Progenitor cell of endocrine pancreas (in vitro differentiated cells): Measurements from ENCODE around the gene AKR1B15. TPM values are rescaled to one million over a fixed set of nuclear protein-coding genes. Genes with fewer than 3 reads are reported as not detected.
"Not testable (repeated sequence)": the region's sequence is repeated elsewhere in the genome, so short reads cannot be mapped to it uniquely, and the experiment has no call there.

Source experiments
- DNase-seq: peaks from one replicate; pipeline ENCODE4 v3.0.0; 2021; ENCODE audit warnings: low spot score; ENCODE audit not compliant: unreplicated experiment
- H3K27ac Mint-ChIP-seq: 2 replicates; pipeline ENCODE4 v1.8.0; 2021; ENCODE audit warnings: mild to moderate bottlenecking, moderate library complexity, mixed read lengths
- H3K27me3 Mint-ChIP-seq: 2 replicates; pipeline ENCODE4 v1.8.0; 2021; ENCODE audit warnings: mixed read lengths
- H3K36me3 Mint-ChIP-seq: 2 replicates; pipeline ENCODE4 v1.8.0; 2022; ENCODE audit warnings: mixed read lengths; ENCODE audit not compliant: insufficient read depth
- H3K4me1 Mint-ChIP-seq: 2 replicates; pipeline ENCODE4 v1.8.0; 2021; ENCODE audit warnings: low read depth, mixed read lengths
- H3K4me3 Mint-ChIP-seq: 2 replicates; pipeline ENCODE4 v1.8.0; 2021; ENCODE audit warnings: low read depth, mild to moderate bottlenecking, moderate library complexity, mixed read lengths
- H3K9me3 Mint-ChIP-seq: 2 replicates; pipeline ENCODE4 v1.8.0; 2021; ENCODE audit warnings: low read depth, mixed read lengths
- total RNA-seq: library from RNA; stranded (reverse); gene quantifications from 2 replicates; pipeline ENCODE4 v1.2.1, GENCODE V29; 2021
- TF ChIP-seq, protein P1 (sequence below): fragments of 200-600 bp; sonication (generic); IDR thresholded peaks from one replicate; pipeline ENCODE4 v1.5.0; 2021; ENCODE audit warnings: antibody characterized with exemption, mild to moderate bottlenecking; ENCODE audit not compliant: unreplicated experiment

The AKR1B15 gene
- total RNA-seq, 1 donor from 2014 or later: not detected

DNA sequence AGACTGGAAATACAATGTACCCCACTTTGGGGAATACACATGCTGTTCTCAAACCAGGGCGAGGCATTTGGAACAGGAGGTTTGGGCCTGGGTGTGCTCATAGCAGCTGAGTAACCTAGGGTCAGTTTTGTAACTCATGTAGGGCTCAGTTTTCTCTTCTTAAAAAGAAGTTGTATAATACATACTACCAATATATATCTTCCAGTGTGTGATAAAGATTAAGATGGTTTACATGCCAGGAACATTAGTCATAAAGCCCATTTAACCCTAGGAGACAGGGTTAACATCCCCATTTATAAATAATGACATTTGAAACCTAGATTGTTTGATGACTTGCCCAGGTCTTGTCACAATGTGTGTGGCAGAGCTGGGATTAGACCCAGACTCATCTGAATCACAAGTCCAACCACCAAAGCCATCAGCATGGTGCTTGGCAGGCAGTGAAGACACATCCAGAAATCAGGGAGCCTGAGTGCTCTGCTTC, 15.6 kb upstream of the AKR1B15 start:
- DNase-seq: no peak
- H3K9me3 Mint-ChIP-seq: no peaks in the 10 kb centered on the region
- no peaks in the 10 kb centered on the region for H3K36me3 Mint-ChIP-seq
- TF ChIP-seq, protein P1, sequence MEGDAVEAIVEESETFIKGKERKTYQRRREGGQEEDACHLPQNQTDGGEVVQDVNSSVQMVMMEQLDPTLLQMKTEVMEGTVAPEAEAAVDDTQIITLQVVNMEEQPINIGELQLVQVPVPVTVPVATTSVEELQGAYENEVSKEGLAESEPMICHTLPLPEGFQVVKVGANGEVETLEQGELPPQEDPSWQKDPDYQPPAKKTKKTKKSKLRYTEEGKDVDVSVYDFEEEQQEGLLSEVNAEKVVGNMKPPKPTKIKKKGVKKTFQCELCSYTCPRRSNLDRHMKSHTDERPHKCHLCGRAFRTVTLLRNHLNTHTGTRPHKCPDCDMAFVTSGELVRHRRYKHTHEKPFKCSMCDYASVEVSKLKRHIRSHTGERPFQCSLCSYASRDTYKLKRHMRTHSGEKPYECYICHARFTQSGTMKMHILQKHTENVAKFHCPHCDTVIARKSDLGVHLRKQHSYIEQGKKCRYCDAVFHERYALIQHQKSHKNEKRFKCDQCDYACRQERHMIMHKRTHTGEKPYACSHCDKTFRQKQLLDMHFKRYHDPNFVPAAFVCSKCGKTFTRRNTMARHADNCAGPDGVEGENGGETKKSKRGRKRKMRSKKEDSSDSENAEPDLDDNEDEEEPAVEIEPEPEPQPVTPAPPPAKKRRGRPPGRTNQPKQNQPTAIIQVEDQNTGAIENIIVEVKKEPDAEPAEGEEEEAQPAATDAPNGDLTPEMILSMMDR: no peak
- H3K27me3 Mint-ChIP-seq: peaks cover 5% of the 10 kb centered on the region
- no peak overlapping the region for H3K4me3 Mint-ChIP-seq
- H3K4me1 Mint-ChIP-seq: no peaks in the 10 kb centered on the region
- no peak overlapping the region for H3K27ac Mint-ChIP-seq

DNA sequence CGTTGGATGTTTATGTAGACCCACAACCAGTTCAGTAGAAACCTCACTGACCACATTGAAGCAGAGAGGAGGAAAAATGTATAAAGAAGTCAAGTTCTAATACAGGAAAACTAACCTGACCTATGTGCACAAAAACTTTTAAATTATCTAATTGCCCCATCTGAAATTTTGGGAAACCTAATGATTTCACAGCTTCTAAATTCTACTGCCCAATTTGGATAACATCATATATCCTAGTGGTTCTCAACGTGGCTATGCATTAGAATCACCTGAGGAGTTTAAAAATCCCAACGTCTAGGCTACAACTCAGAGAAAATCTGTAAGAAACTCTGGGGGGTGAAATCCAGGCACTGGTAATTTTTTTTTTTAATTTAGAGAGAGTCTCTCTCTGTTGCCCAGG, 14.3 kb upstream of the AKR1B15 start:
- H3K9me3 Mint-ChIP-seq: no peaks in the 10 kb centered on the region

DNA sequence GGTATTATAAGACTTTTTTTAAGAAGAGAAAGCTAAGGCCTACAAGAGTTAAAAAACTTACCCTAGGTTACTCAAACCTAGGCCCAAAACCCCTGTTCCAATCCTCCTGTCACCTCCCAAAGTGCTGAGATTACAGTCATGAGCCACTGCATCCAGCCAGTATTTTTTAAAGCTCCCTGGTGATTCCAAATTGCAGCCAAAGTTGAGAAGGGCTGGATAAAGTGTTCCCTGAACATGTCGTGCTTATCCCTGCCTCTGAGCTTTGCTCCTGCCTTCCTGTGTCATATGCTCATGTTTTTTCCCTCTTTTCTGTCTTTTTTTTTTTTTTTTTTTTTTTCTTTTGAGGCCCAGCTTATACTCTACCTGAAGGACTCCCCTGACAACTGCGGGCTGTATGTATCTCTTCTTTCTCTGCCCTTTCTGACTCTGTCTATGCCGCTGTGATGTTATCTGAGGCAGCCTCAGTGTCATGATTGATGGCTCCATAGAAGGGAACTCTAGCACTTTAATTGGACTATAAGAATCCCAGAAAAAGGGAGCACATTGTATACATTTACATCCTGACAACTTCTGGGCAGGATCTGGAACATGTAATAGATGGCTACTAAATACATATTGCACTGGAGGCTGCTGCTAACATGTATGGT, 13.5 kb upstream of the AKR1B15 start:
- H3K4me1 Mint-ChIP-seq: no peaks in the 10 kb centered on the region
- H3K9me3 Mint-ChIP-seq: no peaks in the 10 kb centered on the region
- peaks cover 4% of the 10 kb centered on the region for H3K27me3 Mint-ChIP-seq
- no peak overlapping the region for H3K4me3 Mint-ChIP-seq
- TF ChIP-seq, protein P1: no peak
- no peaks in the 10 kb centered on the region for H3K36me3 Mint-ChIP-seq
- no peak overlapping the region for H3K27ac Mint-ChIP-seq
- DNase-seq: no peak

More for the DNA sequence above, 14.3 kb upstream of the AKR1B15 start:
- H3K4me3 Mint-ChIP-seq: no peak overlapping the region
- no peaks in the 10 kb centered on the region for H3K4me1 Mint-ChIP-seq
- no peak overlapping the region for H3K27ac Mint-ChIP-seq
- H3K27me3 Mint-ChIP-seq: peaks cover 4% of the 10 kb centered on the region
- DNase-seq: no peak
- TF ChIP-seq, protein P1: no peak
- H3K36me3 Mint-ChIP-seq: no peaks in the 10 kb centered on the region

DNA sequence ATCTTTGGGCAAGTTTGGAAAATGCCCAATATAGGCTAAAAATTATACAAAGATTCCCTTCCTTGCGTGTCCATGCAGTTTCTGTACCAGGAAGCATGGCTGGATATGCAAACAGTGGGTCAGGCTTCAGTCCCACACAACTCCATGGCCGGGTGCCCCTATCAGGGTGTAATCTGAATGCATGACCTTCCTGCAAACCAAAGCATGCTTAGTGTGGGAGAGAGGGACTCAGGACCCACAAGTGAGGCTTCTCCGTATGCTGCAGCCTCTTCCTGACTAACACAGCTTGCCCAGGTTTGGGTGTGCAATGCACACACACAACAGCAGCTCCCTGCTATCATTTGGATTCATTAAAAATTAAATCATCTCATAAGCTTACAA, 13.0 kb upstream of the AKR1B15 start:
- Mint-ChIP-seq H3K36me3 (no peaks in the 10 kb centered on the region), H3K27ac (no peak overlapping the region), H3K4me1 (no peaks in the 10 kb centered on the region), H3K9me3 (no peaks in the 10 kb centered on the region), H3K27me3 (peaks cover 7% of the 10 kb centered on the region), H3K4me3 (no peak overlapping the region)
- no peak for DNase-seq
- TF ChIP-seq, protein P1: no peak

DNA sequence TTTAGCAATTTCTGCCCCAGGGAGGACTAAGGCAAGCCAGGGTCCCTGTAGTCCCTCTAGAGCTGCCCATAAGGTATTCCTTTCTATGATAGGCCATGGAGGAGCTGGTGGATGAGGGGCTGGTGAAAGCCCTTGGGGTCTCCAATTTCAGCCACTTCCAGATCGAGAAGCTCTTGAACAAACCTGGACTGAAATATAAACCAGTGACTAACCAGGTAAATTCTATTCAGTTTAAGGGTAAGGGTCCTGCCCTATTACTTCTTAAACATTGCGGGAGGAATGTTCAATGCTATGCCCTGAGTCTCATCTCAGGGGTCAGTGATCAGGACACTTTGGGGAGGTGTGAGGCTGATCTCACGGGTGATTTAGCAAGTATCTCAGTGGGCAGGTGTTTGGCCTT, 12.4 kb upstream of the AKR1B15 start:
- Mint-ChIP-seq H3K27me3 (peaks cover 12% of the 10 kb centered on the region), H3K27ac (peak overlapping the region; percentile 56)
- not testable (repeated sequence) for H3K9me3 Mint-ChIP-seq, H3K4me1 Mint-ChIP-seq, H3K36me3 Mint-ChIP-seq, H3K4me3 Mint-ChIP-seq, DNase-seq

DNA sequence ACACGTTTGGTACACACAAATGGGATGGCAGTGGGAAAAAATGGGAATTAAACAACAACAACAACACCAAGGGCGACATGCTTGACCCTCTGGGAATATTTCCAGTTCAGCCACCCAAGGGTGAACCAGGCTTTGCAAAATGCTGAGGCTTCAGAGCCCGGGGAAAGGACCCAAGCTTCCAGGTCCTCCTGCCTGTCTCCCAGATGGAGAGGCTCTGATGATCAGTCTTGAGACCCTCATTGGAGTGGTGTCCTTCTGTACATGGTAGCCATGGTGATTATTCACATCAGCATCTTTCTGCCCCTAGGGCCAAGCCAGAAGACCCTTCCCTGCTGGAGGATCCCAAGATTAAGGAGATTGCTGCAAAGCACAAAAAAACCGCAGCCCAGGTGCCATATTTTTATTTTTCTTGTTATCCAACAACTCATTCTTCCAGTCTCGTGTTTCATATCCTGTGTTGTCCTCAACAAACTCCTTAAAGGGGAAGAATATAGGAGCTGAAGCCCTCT, 11.6 kb upstream of the AKR1B15 start:
- not testable (repeated sequence) for H3K4me3 Mint-ChIP-seq, H3K9me3 Mint-ChIP-seq, H3K4me1 Mint-ChIP-seq, H3K27ac Mint-ChIP-seq, DNase-seq, H3K36me3 Mint-ChIP-seq
- peaks cover 12% of the 10 kb centered on the region for H3K27me3 Mint-ChIP-seq
